Heart left ventricle (tissue), 13 donors: ENCODE data around the gene KIF13A.

ENCODE experiments used
- CTCF ChIP-seq, 12 donors: fragments of 200-600 bp; sonication (generic) in 4 of 12; IDR thresholded peaks; one replicate each; pipeline versions ENCODE4 v1.5.0 to v1.8.0; 2018 to 2022; ENCODE audit warnings: antibody characterized with exemption in 12 of 12, mild to moderate bottlenecking in 5 of 12
- POLR2A ChIP-seq, 2 donors: fragments of 450-650 bp; IDR thresholded peaks; one replicate each; pipeline ENCODE4 v1.6.1; 2017; ENCODE audit warnings: antibody characterized with exemption in 2 of 2, mild to moderate bottlenecking in 2 of 2, moderate library complexity in 2 of 2
- donor health status: ischemic (EF 13 %, LVEDD 7.1; RV severe dilation, severe dysfunction).
- donor health status: DM: no; HTN: yes; CAD: no.
- donor health status: DM: no; HTN: no; CAD: no.
- donor health status: ischemic (EF 25% LVEDD 6.9; RV normal size, moderate dysfunction).
- donor health status: ischemic (EF 25% LVEDD 5.7; RV mildly dilated, moderate dysfunction).
- donor health status: ischemic (EF 35%, LVEDD 5.7; RV mildly dilated, moderate dysfunction).
- donor health status: nonischemic (EF 11% LVEDD 7.7; RV severe dilation, severe dysfunction).
- donor health status: DM: yes; HTN: yes; CAD: no.
- donor health status: PGD.
- donor health status: ischemic (EF 29% LVEDD 5.4; RV normal size, mild dysfunction).
- donor health status: nonischemic (EF 23%, LVEDD 6.1; RV moderate dilation, normal function).

DNA sequence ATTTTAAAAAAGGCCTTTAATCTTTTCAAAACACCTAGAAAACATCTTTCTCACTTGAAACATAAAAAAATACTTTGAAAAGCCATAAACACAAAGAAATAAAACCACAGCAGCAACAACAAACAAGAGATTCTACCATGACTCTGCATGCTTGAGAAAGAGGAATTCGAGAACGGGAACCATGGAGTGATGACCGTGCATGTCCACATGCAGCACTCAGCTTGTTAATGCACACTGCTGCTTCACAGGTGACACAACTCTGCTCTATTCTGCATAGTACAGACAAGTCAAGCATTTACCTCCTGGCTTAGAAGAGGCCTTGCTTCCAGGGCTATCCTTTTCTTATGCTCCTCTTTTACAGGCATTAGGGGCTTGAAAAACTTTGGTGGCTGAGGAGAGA lies 215.8 kb downstream of the KIF13A start:
- TF ChIP-seq CTCF (IDR thresholded peaks at IDR 0.05) (no peak), POLR2A (IDR thresholded peaks at IDR 0.05) (no peak)
